ENCODE data around the gene CHCHD10.

Gene CHCHD10

DNA sequence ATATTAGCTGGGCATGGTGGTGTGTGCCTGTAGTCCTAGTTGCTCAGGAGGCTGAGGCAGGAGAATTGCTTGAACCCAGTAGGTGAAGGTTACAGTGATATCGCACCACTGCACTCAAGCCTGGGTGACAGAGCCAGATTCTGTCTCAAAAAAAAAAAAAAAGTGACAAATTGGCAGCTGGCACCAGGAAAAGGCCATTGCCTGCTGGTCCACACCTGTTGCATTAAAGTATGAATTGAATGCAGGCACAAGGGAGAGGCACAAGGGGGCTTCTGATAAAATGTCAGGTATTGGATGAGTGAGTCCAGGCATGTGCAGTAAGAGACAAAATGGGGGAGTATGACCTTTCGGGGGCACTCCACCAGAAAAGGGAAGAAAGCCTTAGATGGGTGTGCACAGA is 45.0 kb downstream of the CHCHD10 start:
- H3K79me2 ChIP-seq, result no peaks in the 10 kb centered on the region
- TF ChIP-seq, protein P1, sequence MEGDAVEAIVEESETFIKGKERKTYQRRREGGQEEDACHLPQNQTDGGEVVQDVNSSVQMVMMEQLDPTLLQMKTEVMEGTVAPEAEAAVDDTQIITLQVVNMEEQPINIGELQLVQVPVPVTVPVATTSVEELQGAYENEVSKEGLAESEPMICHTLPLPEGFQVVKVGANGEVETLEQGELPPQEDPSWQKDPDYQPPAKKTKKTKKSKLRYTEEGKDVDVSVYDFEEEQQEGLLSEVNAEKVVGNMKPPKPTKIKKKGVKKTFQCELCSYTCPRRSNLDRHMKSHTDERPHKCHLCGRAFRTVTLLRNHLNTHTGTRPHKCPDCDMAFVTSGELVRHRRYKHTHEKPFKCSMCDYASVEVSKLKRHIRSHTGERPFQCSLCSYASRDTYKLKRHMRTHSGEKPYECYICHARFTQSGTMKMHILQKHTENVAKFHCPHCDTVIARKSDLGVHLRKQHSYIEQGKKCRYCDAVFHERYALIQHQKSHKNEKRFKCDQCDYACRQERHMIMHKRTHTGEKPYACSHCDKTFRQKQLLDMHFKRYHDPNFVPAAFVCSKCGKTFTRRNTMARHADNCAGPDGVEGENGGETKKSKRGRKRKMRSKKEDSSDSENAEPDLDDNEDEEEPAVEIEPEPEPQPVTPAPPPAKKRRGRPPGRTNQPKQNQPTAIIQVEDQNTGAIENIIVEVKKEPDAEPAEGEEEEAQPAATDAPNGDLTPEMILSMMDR (IDR thresholded peaks at IDR 0.05), result no peak
- no peak overlapping the region for H3K27ac ChIP-seq
- H3K9me3 ChIP-seq (ENCODE audit: control insufficient read depth, low read length), result no peaks in the 10 kb centered on the region
- H3K4me2 ChIP-seq (ENCODE audit: low read length), result peak overlapping the region; percentile 49
- no peak overlapping the region for H2AFZ ChIP-seq
- no peak overlapping the region for H3K4me3 ChIP-seq (ENCODE audit: low read depth, low read length)
- H3K27me3 ChIP-seq (ENCODE audit: control insufficient read depth, insufficient read depth, low read length), result no peaks in the 10 kb centered on the region
- H3K36me3 ChIP-seq (ENCODE audit: control insufficient read depth, insufficient read depth, low read length), result no peaks in the 10 kb centered on the region
- H3K4me1 ChIP-seq, result peaks cover 2% of the 10 kb centered on the region
- H3K9ac ChIP-seq, result no peak overlapping the region

DNA sequence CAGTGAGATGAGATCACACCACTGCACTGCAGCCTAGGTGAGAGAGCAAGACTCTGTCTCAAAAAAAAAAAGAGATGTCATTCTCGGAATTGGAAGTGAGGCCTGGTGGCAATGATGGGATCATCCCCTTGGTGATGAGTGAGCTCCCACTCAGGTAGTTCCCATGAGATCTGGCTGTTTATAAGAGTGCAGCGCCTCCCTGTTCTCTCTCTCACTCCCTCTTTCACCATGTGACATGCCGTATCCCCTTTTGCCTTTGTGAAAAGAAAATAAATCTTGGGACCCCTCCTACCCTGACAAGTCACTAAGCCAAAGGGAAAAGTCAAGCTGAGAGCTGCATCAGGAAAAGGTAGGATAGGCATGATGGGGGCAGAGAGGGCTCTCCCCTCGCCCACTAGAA is 45.6 kb downstream of the CHCHD10 start:
- H3K79me2 ChIP-seq, result peaks cover 3% of the 10 kb centered on the region
- H3K9ac ChIP-seq, result no peak overlapping the region
- H3K9me3 ChIP-seq (ENCODE audit: control insufficient read depth, low read length), result no peaks in the 10 kb centered on the region
- H3K4me3 ChIP-seq (ENCODE audit: low read depth, low read length), result no peak overlapping the region
- no peak overlapping the region for H2AFZ ChIP-seq
- H3K4me1 ChIP-seq, result peaks cover 4% of the 10 kb centered on the region
- no peak overlapping the region for H3K27ac ChIP-seq
- no peaks in the 10 kb centered on the region for H3K36me3 ChIP-seq (ENCODE audit: control insufficient read depth, insufficient read depth, low read length)
- TF ChIP-seq, protein P1 (IDR thresholded peaks at IDR 0.05), result no peak
- no peaks in the 10 kb centered on the region for H3K27me3 ChIP-seq (ENCODE audit: control insufficient read depth, insufficient read depth, low read length)
- no peak overlapping the region for H3K4me2 ChIP-seq (ENCODE audit: low read length)

DNA sequence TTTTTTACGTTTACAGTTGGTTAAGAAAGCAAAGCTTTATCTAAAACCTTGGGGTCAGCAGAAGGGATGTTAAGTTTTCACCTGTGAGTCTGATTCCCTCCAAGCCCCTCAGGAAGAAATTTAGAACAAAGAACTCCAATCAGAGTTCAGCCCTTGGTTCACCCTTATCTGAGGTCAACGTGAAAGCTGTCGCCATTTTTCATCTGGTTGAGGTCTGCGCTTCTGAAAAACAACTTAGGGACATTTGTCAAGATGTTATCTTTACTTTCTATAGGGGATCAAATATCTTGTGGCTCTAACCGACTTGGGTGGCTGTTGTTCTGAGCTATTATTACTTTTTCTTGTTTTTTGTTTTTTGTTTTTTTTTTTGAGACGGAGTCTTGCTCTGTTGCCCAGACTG is 46.9 kb downstream of the CHCHD10 start:
- Histone ChIP-seq H2AFZ (no peak overlapping the region), H3K36me3 (ENCODE audit: control insufficient read depth, insufficient read depth, low read length) (no peaks in the 10 kb centered on the region), H3K4me1 (peaks cover 4% of the 10 kb centered on the region), H3K27ac (no peak overlapping the region), H3K27me3 (ENCODE audit: control insufficient read depth, insufficient read depth, low read length) (no peaks in the 10 kb centered on the region), H3K9me3 (ENCODE audit: control insufficient read depth, low read length) (no peaks in the 10 kb centered on the region), H3K4me2 (ENCODE audit: low read length) (no peak overlapping the region), H3K9ac (no peak overlapping the region), H3K79me2 (peaks cover 3% of the 10 kb centered on the region), H3K4me3 (ENCODE audit: low read depth, low read length) (no peak overlapping the region)
- TF ChIP-seq, protein P1 (IDR thresholded peaks at IDR 0.05), result no peak

DNA sequence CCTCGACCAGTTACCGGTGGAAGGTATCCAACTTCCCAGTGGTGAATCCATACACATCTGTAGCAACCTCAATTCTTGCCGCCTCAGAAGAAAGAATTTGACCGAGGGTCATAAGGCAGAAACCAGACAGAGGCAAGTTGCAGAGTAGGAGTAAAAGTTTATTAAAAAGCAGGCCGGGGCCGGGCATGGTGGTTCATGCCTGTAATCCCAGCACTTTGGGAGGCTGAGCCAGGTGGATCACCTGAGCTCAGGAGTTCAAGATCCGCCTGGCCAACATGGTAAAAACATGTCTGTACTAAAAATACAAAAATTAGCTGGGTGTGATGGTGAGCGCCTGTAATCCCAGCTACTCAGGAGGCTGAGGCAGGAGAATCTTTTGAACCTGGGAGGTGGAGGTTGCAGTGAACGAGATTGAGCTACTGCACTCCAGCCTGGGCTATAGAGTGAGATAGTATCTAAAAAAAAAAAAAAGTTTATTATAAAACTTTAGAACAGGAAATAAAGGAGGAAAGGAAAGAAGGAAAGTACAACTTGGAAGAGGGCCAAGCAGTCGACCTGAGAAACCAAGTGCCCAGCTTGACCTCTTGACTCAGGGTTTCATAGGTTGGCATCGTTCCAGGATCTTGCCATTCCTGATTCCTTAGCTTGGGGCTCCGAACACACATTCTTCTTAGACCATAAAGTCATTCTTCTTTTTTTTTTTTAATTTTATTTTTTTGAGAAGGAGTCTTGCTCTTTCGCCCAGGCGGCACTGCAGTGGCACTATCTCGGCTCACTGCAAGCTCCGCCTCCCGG is 49.2 kb downstream of the CHCHD10 start:
- H3K79me2 ChIP-seq, result peaks cover 3% of the 10 kb centered on the region
- no peaks in the 10 kb centered on the region for H3K9me3 ChIP-seq (ENCODE audit: control insufficient read depth, low read length)
- no peaks in the 10 kb centered on the region for H3K36me3 ChIP-seq (ENCODE audit: control insufficient read depth, insufficient read depth, low read length)
- H3K27ac ChIP-seq, result no peak overlapping the region
- no peak overlapping the region for H3K4me3 ChIP-seq (ENCODE audit: low read depth, low read length)
- H3K4me2 ChIP-seq (ENCODE audit: low read length), result no peak overlapping the region
- TF ChIP-seq, protein P1 (IDR thresholded peaks at IDR 0.05), result no peak
- no peak overlapping the region for H3K9ac ChIP-seq
- no peaks in the 10 kb centered on the region for H3K27me3 ChIP-seq (ENCODE audit: control insufficient read depth, insufficient read depth, low read length)
- no peak overlapping the region for H2AFZ ChIP-seq
- H3K4me1 ChIP-seq, result peaks cover 2% of the 10 kb centered on the region

Measured in parathyroid adenoma (tissue), 2 donors.